ENCODE measurements around the gene ALKBH5.

DNA sequence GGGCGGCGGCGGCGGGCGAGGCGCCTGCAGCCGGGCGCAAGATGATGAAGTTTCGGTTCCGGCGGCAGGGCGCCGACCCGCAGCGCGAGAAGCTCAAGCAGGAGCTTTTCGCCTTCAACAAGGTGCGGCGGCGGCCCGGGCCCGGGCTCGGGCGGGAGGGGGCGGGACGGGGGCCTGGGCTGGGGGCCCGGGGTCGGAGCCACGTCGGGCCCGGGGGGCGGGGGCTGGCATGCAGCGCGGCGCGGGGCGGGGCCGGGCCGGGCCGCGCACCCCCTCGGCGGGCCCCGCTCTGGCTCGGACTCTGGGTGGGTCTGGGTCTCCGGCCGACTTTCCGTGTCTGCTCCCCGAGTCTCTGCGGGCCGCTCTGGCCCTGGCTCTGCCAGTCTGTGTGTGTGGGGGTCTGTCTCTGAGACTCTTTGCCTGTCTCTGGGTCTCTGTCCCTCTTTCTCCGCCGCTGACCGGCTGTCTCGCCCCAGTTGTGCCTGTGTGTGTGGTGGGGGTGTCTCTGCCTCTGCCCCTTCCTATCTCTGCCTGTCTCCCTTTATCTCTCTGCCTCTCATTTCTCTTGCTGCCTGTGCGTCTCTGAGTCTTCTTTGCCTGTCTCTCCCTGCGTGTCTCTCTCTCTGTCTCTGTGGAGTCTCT, 42.1 kb downstream of the ALKBH5 start:
- TF ChIP-seq ZNF274 (IDR thresholded peaks at IDR 0.05; ENCODE audit: low read depth, low read length), result no peak
- no peak for TF ChIP-seq YY1 (IDR thresholded peaks at IDR 0.05; ENCODE audit: insufficient read depth, insufficient read length)
- no peak for TF ChIP-seq SUZ12 (IDR thresholded peaks at IDR 0.05; ENCODE audit: extremely low read depth, insufficient read depth, insufficient read length)
